Measurements from ENCODE around the gene ZSWIM1. TPM values are rescaled to one million over a fixed set of nuclear protein-coding genes. Genes with fewer than 3 reads are reported as not detected.

The ZSWIM1 gene
- total RNA-seq, 4 donors from 2014 or later, result 6.6 to 8.8 (median 7.6) TPM

GRCh38 chr20:45910670-45911485, 29.9 kb downstream of the ZSWIM1 start:
- Histone ChIP-seq H3K9me3 (no peaks in the 10 kb centered on the region), H3K4me1 (peaks cover 0 to 46% (median 25%) of the 10 kb centered on the region in 3 donors)

GRCh38 chr20:45911486-45912343, 30.7 kb downstream of the ZSWIM1 start, which contains the start of gene PLTP:
Gene PLTP (minus strand): TSS chr20:45912155. CDS start chr20:45911452, 703 bp downstream.
- H3K9me3 ChIP-seq, result no peaks in the 10 kb centered on the region
- peak within 1 kb of the TSS; percentile 80 to 93 (median 86) for H3K27ac ChIP-seq
- 0% methylated on average over 3 of the region's 58 CpGs for WGBS, 2 donors
- H3K27me3 ChIP-seq, result no peaks in the 10 kb centered on the region
- no peak for DNase-seq
- intact Hi-C loops (cut with DNase I), result no loop called here
- H3K36me3 ChIP-seq, result peaks cover 0 to 18% (median 0%) of the 10 kb centered on the region in 3 donors
- peaks cover 0 to 46% (median 25%) of the 10 kb centered on the region in 3 donors for H3K4me1 ChIP-seq
- TF ChIP-seq CTCF (IDR thresholded peaks at IDR 0.05), result no peak
- peak in 2 of 4 donors; percentile 66 to 74 for TF ChIP-seq POLR2A (IDR thresholded peaks at IDR 0.05)
- peak within 1 kb of the TSS; percentile 41 to 79 (median 54) for H3K4me3 ChIP-seq

More at GRCh38 chr20:45910670-45911485, 29.9 kb downstream of the ZSWIM1 start:
- DNase-seq, result peak; percentile 93
- Histone ChIP-seq H3K27ac (peak overlapping the region; percentile 80 to 93 (median 86)), H3K4me3 (peak overlapping the region; percentile 41 to 79 (median 54)), H3K36me3 (peaks cover 0 to 26% (median 0%) of the 10 kb centered on the region in 3 donors), H3K27me3 (no peaks in the 10 kb centered on the region)
- 4 to 6% methylated on average over 21 to 28 of the region's 43 CpGs for WGBS, 2 donors
- intact Hi-C loops (cut with DNase I), result no loop called here
- peak in 2 of 4 donors; percentile 43 to 78 for TF ChIP-seq POLR2A (IDR thresholded peaks at IDR 0.05)
- TF ChIP-seq CTCF (IDR thresholded peaks at IDR 0.05), result no peak

DNA sequence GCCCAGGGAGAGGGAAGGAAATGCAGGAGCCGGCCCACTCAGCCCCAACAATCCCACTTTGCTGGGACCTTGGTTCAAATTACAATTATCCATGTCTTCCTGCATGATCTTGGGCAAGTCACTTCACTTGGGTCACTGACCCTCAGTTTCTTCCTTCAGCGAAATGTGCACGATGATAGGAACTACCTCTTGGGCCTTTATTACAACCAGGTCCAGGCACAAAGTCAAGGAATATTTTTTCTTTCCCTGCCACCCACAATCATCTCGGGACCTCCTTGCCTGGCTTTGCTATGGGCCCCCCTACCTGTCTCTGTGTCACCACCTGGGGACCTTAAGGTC, 31.3 kb downstream of the ZSWIM1 start:
- intact Hi-C loops (cut with DNase I), result no loop called here
- 8 to 21% methylated on average over 4 of the region's 4 CpGs for WGBS, 2 donors
- DNase-seq, result no peak
- Histone ChIP-seq H3K4me3 (peak overlapping the region; percentile 41 to 79 (median 54)), H3K4me1 (peaks cover 0 to 49% (median 25%) of the 10 kb centered on the region in 3 donors), H3K9me3 (no peaks in the 10 kb centered on the region), H3K27ac (peak overlapping the region; percentile 80 to 93 (median 86)), H3K27me3 (no peaks in the 10 kb centered on the region), H3K36me3 (peaks cover 0 to 13% (median 0%) of the 10 kb centered on the region in 3 donors)
- no peak for TF ChIP-seq CTCF (IDR thresholded peaks at IDR 0.05)
- TF ChIP-seq POLR2A (IDR thresholded peaks at IDR 0.05), result no peak

- no peaks in the 10 kb centered on the region for H3K9me3 ChIP-seq
- H3K36me3 ChIP-seq, result peaks cover 0 to 5% (median 0%) of the 10 kb centered on the region in 3 donors
- TF ChIP-seq CTCF (IDR thresholded peaks at IDR 0.05) (no peak), POLR2A (IDR thresholded peaks at IDR 0.05) (no peak)
- H3K4me1 ChIP-seq, result peaks cover 0 to 57% (median 32%) of the 10 kb centered on the region in 3 donors
- H3K27ac ChIP-seq, result peak overlapping the region in 1 of 4 donors; percentile 34
- WGBS, 2 donors, result 28 to 32% methylated on average over 3 of the region's 5 CpGs
- H3K4me3 ChIP-seq, result no peak overlapping the region
- intact Hi-C loops (cut with DNase I), result no loop called here
- no peaks in the 10 kb centered on the region for H3K27me3 ChIP-seq
- DNase-seq, result no peak
These were observed 32.1 kb downstream of the ZSWIM1 start for GRCh38 chr20:45913116-45913515.

Data from esophagus squamous epithelium (tissue), 5 donors.